ENCODE results near the gene FAM241A. TPM values are rescaled to one million over a fixed set of nuclear protein-coding genes. Genes with fewer than 3 reads are reported as not detected.
"Not testable (repeated sequence)": the region's sequence is repeated elsewhere in the genome, so short reads cannot be mapped to it uniquely, and the experiment has no call there.

The FAM241A gene
- total and polyA plus RNA-seq, 9 of the 15 experiments (the other 6 are each of a cell fraction or from before 2014, with no cell fraction given) = 2.3 to 8.5 (median 5.3) TPM

GRCh38 chr4:112163706-112164105, 18.5 kb downstream of the FAM241A start:
- H3K4me3 ChIP-seq; H3K9me1 ChIP-seq (ENCODE audit: control insufficient read depth, insufficient read depth, low read length); DNase-seq (ENCODE audit: extremely low read depth in 1 of 4, low spot score in 3 of 4); H4K20me1 ChIP-seq (replicated peaks; ENCODE audit: control insufficient read depth, insufficient read depth, low read length); H3K9ac ChIP-seq (ENCODE audit: insufficient read depth in 1 of 2, low read depth in 2 of 2, low read length in 2 of 2); POLR2A ChIA-PET; H3K27me3 ChIP-seq (ENCODE audit: control insufficient read depth in 2 of 2, insufficient read depth in 2 of 2, low read length in 2 of 2); H2AFZ ChIP-seq (ENCODE audit: low read depth, low read length); in situ Hi-C loops (cut with MboI); ATAC-seq; H3K9me3 ChIP-seq (replicated peaks; ENCODE audit: control insufficient read depth, insufficient read depth, low read depth, low read length); FAIRE-seq; H3K27ac ChIP-seq (ENCODE audit: extremely low read depth, low read depth, low read length); H3K4me2 ChIP-seq (ENCODE audit: insufficient read depth, low read length); BruUV-seq (replicated peaks); H3K4me1 ChIP-seq (replicated peaks in 1 of 2; ENCODE audit: control insufficient read depth in 2 of 2, insufficient read depth in 2 of 2, low read length in 2 of 2); H3K36me3 ChIP-seq (ENCODE audit: control insufficient read depth, insufficient read depth, low read length); CTCF ChIA-PET (ENCODE audit: low intra/inter-chr PET ratio); intact Hi-C loops (cut with micrococcal nuclease): not testable (repeated sequence)
- H3K79me2 ChIP-seq (ENCODE audit: control insufficient read depth, insufficient read depth, low read length) = peaks cover 12% of the 10 kb centered on the region; the same call in 1 of the 3 replicates
- TF ChIP-seq ZNF146 (CRISPR knock-in tag; IDR thresholded peaks at IDR 0.05; ENCODE audit: unreplicated experiment) (peak; percentile 57), BCOR (IDR thresholded peaks at IDR 0.05) (0 out of 2 replicates have a peak, but pooled peaks have one; percentile 10)
- WGBS (ENCODE audit: insufficient coverage, low coverage, missing lambda C conversion rate) = 94% methylated on average over 3 of the region's 3 CpGs

- DNase-seq (ENCODE audit: extremely low read depth in 1 of 4, low spot score in 3 of 4) (no peak), ATAC-seq (peak; percentile 32; the same call in 1 of the 3 replicates), FAIRE-seq (no peak)
- intact Hi-C loops (cut with micrococcal nuclease) (no loop called here), in situ Hi-C loops (cut with MboI) (no loop called here)
- Histone ChIP-seq H4K20me1 (replicated peaks; ENCODE audit: control insufficient read depth, insufficient read depth, low read length) (no peaks in the 10 kb centered on the region), H3K9ac (ENCODE audit: insufficient read depth in 1 of 2, low read depth in 2 of 2, low read length in 2 of 2) (no peak overlapping the region), H3K4me1 (replicated peaks in 1 of 2; ENCODE audit: control insufficient read depth in 2 of 2, insufficient read depth in 2 of 2, low read length in 2 of 2) (peaks cover 5 to 22% of the 10 kb centered on the region in 2 experiments; a peak in 4 of 5 replicates), H3K4me3 (no peak overlapping the region), H3K27ac (ENCODE audit: extremely low read depth, low read depth, low read length) (no peak overlapping the region), H3K79me2 (ENCODE audit: control insufficient read depth, insufficient read depth, low read length) (peaks cover 24% of the 10 kb centered on the region; the same call in 2 of the 3 replicates), H3K4me2 (ENCODE audit: insufficient read depth, low read length) (no peak overlapping the region), H3K9me1 (ENCODE audit: control insufficient read depth, insufficient read depth, low read length) (no peaks in the 10 kb centered on the region), H2AFZ (ENCODE audit: low read depth, low read length) (no peak overlapping the region), H3K9me3 (replicated peaks; ENCODE audit: control insufficient read depth, insufficient read depth, low read depth, low read length) (peaks cover 3% of the 10 kb centered on the region; the same call in 1 of the 2 replicates), H3K27me3 (ENCODE audit: control insufficient read depth in 2 of 2, insufficient read depth in 2 of 2, low read length in 2 of 2) (no peaks in the 10 kb centered on the region), H3K36me3 (ENCODE audit: control insufficient read depth, insufficient read depth, low read length) (peaks cover 4% of the 10 kb centered on the region; the same call in 1 of the 3 replicates)
- ChIA-PET POLR2A (interaction anchor here (1.3 kb wide), 1 partner anchor 19 kb away, joined by 8 read pairs; no protein-coding TSS in a partner anchor), CTCF (ENCODE audit: low intra/inter-chr PET ratio) (no interaction called here)
- no TSS peak for BruUV-seq (replicated peaks)
- TF ChIP-seq SFPQ (IDR thresholded peaks at IDR 0.05; ENCODE audit: low read depth, low read length) (no peak), ZFP36 (IDR thresholded peaks at IDR 0.05; ENCODE audit: low read depth, low read length, partially characterized antibody) (no peak), MAFK (IDR thresholded peaks at IDR 0.05; ENCODE audit: low read length) (no peak), ZBTB17 (CRISPR knock-in tag; IDR thresholded peaks at IDR 0.05) (no peak), ZNF311 (CRISPR knock-in tag; IDR thresholded peaks at IDR 0.05) (no peak), POU5F1 (IDR thresholded peaks at IDR 0.05; ENCODE audit: borderline replicate concordance, low read depth, low read length, partially characterized antibody) (no peak), KAT7 (CRISPR knock-in tag; IDR thresholded peaks at IDR 0.05; ENCODE audit: borderline replicate concordance) (no peak), SMARCE1 (IDR thresholded peaks at IDR 0.05) (no peak)
- TF ChIP-seq, protein P1, sequence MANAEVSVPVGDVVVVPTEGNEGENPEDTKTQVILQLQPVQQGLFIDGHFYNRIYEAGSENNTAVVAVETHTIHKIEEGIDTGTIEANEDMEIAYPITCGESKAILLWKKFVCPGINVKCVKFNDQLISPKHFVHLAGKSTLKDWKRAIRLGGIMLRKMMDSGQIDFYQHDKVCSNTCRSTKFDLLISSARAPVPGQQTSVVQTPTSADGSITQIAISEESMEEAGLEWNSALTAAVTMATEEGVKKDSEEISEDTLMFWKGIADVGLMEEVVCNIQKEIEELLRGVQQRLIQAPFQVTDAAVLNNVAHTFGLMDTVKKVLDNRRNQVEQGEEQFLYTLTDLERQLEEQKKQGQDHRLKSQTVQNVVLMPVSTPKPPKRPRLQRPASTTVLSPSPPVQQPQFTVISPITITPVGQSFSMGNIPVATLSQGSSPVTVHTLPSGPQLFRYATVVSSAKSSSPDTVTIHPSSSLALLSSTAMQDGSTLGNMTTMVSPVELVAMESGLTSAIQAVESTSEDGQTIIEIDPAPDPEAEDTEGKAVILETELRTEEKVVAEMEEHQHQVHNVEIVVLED (CRISPR knock-in tag; IDR thresholded peaks at IDR 0.05) = no peak
- TF ChIP-seq, protein P2, sequence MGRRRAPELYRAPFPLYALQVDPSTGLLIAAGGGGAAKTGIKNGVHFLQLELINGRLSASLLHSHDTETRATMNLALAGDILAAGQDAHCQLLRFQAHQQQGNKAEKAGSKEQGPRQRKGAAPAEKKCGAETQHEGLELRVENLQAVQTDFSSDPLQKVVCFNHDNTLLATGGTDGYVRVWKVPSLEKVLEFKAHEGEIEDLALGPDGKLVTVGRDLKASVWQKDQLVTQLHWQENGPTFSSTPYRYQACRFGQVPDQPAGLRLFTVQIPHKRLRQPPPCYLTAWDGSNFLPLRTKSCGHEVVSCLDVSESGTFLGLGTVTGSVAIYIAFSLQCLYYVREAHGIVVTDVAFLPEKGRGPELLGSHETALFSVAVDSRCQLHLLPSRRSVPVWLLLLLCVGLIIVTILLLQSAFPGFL (CRISPR knock-in tag; IDR thresholded peaks at IDR 0.05) = no peak
Observed at GRCh38 chr4:112167794-112168193, 22.5 kb downstream of the FAM241A start.

Measured in K562 (cell line).